ENCODE data around the gene PI3.

DNA sequence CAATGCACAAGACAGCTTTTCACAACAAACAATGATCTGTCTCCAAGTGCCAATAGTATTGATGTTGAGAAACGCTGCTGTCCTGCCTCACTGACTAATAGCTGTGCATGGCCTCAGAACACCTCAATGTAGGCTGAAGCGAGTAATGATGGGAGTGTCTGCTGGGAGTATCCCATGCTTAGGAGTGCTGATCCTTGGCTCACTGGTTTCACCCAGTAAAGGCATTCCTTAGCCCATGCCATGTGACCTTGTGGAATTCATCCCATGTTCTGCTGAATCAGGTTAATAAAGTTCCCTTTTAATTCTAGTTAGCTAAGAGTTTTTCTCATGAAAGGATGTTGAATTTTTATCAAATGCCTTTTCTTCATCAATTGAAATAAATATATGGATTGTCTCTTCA lies 46.6 kb upstream of the PI3 start:
- TF ChIP-seq, protein P1, sequence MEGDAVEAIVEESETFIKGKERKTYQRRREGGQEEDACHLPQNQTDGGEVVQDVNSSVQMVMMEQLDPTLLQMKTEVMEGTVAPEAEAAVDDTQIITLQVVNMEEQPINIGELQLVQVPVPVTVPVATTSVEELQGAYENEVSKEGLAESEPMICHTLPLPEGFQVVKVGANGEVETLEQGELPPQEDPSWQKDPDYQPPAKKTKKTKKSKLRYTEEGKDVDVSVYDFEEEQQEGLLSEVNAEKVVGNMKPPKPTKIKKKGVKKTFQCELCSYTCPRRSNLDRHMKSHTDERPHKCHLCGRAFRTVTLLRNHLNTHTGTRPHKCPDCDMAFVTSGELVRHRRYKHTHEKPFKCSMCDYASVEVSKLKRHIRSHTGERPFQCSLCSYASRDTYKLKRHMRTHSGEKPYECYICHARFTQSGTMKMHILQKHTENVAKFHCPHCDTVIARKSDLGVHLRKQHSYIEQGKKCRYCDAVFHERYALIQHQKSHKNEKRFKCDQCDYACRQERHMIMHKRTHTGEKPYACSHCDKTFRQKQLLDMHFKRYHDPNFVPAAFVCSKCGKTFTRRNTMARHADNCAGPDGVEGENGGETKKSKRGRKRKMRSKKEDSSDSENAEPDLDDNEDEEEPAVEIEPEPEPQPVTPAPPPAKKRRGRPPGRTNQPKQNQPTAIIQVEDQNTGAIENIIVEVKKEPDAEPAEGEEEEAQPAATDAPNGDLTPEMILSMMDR (IDR thresholded peaks at IDR 0.05; ENCODE audit: low read depth, low read length, missing input control) = no peak
- TF ChIP-seq, protein P2, sequence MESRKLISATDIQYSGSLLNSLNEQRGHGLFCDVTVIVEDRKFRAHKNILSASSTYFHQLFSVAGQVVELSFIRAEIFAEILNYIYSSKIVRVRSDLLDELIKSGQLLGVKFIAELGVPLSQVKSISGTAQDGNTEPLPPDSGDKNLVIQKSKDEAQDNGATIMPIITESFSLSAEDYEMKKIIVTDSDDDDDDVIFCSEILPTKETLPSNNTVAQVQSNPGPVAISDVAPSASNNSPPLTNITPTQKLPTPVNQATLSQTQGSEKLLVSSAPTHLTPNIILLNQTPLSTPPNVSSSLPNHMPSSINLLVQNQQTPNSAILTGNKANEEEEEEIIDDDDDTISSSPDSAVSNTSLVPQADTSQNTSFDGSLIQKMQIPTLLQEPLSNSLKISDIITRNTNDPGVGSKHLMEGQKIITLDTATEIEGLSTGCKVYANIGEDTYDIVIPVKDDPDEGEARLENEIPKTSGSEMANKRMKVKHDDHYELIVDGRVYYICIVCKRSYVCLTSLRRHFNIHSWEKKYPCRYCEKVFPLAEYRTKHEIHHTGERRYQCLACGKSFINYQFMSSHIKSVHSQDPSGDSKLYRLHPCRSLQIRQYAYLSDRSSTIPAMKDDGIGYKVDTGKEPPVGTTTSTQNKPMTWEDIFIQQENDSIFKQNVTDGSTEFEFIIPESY (IDR thresholded peaks at IDR 0.05) = no peak
